GM12801 (cell line): ENCODE measurements around the gene TPD52L2.

Experiments
- TF ChIP-seq, protein P1 (sequence below): IDR thresholded peaks from one replicate; pipeline ENCODE4 v1.5.1; 2011; ENCODE audit warnings: control low read depth; ENCODE audit not compliant: insufficient read length; ENCODE audit errors: extremely low read depth

Gene TPD52L2

DNA sequence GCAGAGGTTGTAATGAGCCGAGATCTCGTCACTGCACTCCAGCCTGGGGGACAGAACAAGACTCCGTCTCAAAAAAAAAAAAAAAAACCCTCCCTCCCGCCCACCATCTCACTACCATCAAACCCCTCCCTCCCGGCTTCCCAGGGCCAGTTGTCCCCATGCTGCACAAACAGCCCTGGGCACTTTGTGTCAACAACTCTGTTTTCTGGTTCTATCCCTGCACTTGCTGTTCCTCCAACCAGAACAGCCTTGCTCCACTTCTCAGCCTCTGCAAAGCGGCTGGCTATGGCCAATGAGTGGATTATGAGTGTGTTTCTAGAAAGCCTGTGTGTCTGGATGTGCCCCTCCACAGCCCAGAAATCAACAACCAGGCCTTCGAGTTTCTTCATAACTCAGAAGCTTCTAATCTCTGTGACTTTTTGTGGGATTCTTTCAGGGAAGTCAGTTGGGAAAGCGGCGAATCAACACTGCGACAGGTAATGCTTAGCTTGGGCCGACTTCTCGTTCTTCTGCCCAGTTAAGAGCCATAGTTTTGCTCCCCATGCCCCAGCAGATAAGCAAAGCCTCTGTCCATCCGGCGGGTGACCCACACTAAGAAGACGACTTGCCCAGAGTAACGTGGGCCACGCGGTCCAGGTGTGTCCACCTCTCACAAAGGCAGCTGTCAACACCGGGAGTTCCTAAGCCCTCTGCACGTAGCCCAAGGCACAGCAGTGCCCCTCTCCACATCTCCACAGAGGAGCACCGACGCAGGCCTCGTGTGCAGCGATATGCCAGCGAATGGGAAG is 39.5 kb upstream of the TPD52L2 start:
- TF ChIP-seq, protein P1, sequence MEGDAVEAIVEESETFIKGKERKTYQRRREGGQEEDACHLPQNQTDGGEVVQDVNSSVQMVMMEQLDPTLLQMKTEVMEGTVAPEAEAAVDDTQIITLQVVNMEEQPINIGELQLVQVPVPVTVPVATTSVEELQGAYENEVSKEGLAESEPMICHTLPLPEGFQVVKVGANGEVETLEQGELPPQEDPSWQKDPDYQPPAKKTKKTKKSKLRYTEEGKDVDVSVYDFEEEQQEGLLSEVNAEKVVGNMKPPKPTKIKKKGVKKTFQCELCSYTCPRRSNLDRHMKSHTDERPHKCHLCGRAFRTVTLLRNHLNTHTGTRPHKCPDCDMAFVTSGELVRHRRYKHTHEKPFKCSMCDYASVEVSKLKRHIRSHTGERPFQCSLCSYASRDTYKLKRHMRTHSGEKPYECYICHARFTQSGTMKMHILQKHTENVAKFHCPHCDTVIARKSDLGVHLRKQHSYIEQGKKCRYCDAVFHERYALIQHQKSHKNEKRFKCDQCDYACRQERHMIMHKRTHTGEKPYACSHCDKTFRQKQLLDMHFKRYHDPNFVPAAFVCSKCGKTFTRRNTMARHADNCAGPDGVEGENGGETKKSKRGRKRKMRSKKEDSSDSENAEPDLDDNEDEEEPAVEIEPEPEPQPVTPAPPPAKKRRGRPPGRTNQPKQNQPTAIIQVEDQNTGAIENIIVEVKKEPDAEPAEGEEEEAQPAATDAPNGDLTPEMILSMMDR, result no peak

DNA sequence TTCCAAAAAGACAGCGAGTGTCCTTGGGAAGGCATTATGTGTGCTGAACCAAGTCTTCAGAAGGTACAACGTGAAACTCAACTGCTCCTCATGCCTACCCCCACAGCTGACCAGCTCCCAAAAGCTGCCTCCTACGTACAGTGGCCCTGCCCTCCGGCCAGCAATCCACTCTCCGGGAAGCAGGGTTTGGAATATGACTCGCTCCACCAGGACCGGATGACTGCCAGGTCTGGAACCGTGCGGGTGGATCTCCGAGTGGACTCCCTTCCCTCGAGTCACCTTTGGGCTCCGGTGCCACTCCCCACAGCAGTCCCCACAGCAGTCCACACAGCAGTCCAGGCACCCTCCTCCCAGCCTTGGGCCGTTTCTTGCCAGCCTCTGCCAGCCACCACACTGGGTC is 38.3 kb upstream of the TPD52L2 start:
- TF ChIP-seq, protein P1, result no peak

DNA sequence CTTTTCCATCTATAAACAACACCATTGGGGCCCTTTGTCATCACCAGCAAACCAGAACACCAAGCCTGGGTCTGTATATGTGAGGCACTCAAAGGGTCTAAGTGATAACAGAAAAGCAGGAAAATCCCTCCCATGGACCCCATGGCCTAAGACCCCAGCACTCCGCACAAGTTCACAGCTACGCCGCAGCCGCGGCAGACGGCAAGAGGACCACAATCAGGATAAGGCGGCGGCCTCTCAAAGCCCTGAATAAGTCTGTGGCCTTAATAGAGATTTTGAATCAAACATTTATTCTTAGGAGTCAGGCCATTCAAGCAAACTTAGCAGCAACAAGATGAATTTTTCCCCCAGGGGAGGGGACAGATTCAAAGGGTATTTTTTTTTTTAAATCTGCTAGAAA is 36.9 kb upstream of the TPD52L2 start:
- TF ChIP-seq, protein P1, result no peak

DNA sequence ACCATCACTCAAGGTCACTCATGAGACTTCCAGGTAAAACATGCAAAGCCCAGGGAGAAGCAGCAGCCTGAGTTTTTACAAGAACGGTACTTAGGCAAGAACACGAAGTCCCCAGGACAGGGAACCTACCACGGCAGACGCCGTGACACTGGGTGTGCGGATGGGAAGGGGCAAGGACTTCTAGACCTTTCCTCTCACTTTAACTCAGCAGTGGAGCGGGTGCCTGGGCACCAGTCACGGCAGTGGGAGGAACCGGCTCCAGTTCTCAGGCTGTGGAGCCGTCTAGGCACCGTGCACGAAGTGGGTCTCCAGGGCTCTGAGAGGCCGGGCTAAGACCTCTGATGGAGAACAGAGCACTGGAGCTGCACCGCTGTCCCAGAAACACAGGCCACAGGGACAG is 36.5 kb upstream of the TPD52L2 start:
- TF ChIP-seq, protein P1, result no peak

DNA sequence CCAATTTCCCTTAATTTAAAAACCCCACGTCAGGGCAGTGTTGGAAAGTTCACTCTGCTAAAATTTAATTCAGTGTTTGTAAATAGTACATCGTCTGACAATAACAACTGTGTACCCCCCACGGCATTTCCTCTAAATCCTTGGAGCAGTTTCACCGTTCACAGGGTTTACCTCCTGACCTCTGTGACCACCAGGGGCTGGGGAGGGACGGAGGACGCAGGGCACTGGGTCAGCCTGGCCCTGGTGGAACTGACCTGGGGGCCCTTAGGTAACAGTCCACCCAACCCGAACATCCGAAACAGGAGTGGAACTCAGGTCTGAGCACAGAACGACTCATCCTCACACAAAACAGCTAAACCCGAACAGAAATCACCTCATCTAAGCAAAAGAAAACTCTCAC is 36.1 kb upstream of the TPD52L2 start:
- TF ChIP-seq, protein P1, result no peak

DNA sequence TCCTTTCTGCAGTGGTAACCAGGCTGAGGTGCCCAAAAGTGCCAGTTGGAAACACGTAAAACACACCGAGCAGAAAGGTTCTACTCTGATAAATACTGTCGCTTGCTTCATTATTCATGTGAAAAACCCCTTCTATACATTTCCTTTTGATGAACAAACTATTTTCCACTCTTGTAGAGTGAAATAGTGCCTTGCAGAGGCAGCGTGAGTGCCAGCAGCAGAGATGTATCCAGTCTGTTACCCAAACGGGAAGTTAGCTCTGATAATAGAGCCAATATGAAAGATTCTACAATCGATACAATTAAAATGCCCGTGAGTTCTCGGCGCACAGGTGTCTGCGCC is 35.5 kb upstream of the TPD52L2 start:
- TF ChIP-seq, protein P1, result no peak

DNA sequence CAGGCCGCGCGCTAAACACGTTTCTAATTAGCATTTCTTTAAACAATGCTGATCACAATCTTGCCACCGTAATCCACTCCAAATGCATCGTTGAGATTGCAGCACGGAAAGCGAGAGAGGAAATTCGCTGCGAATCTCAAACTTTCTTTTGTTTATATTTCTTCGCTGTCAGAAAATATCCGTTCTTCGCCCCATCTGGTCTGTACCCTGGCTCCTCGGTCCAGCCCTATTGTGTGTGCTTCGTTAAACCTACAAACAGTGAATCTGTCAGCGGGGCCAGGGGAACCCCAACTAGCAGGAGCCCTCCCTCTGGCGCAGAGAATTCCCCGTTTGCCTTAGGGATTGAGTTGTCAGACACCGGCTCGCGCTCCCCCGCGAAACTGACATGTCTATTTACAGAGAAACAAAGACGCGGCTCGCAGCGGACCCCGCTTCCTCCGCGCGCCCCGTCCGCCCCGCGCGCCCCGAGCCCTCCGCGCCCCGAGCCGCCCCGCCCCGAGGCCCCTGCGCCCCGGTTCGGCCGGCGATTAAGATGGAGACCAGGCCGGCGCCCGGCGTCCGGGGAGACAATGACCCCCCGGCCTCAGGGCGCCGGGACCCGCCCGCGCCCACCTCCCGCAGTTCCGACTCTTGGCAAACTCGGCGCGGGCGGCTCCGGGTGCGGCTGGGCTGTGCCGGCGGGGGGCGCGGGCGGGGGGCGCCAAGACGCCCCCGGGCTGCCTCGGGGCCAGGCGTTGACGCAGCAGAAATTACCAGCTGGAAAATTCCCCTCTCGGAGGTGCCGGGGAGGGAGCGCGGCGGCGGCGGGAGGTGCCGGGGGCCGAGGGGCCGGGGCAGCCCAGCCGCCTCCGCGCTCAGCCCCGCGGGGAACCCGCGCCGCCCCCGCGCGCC is 34.9 kb upstream of the TPD52L2 start:
- TF ChIP-seq, protein P1, result no peak
